Activated T-helper 17 cell treated with anti-CD3 and anti-CD28 coated beads, Interleukin-2, amount 50 U/mL, for 72 hours (primary cell): ENCODE measurements around the gene OR2V2. TPM values are rescaled to one million over a fixed set of nuclear protein-coding genes. Genes with fewer than 3 reads are reported as not detected.
A peak's percentile ranks its signal among the peaks of the same experiment; 100 is the strongest.

ENCODE experiments used
- ATAC-seq: fragments of 150-1000 bp; cut with Tn5 transposase; replicated peaks from 2 replicates; pipeline ENCODE4 v1.10.0; 2021; ENCODE audit warnings: mild to moderate bottlenecking, moderate library complexity
- H3K27ac Mint-ChIP-seq: one replicate; pipeline ENCODE4 v1.8.0; 2022; ENCODE audit warnings: mixed read lengths
- H3K27me3 Mint-ChIP-seq: one replicate; pipeline ENCODE4 v1.8.0; 2022; ENCODE audit warnings: mixed read lengths
- H3K36me3 Mint-ChIP-seq: one replicate; pipeline ENCODE4 v1.8.0; 2022; ENCODE audit warnings: low read depth, mild to moderate bottlenecking, mixed read lengths
- H3K4me1 Mint-ChIP-seq: one replicate; pipeline ENCODE4 v1.8.0; 2022; ENCODE audit warnings: mixed read lengths
- H3K4me3 Mint-ChIP-seq: one replicate; pipeline ENCODE4 v1.8.0; 2022; ENCODE audit warnings: mild to moderate bottlenecking, mixed read lengths
- H3K9me3 Mint-ChIP-seq: one replicate; pipeline ENCODE4 v1.8.0; 2022; ENCODE audit warnings: mixed read lengths
- total RNA-seq, 2 donors: library from RNA; stranded (reverse); gene quantifications; one replicate each; pipeline ENCODE4 v1.2.3, GENCODE V29; 2022

OR2V2 gene
- total RNA-seq, 2 donors from 2014 or later = not detected

DNA sequence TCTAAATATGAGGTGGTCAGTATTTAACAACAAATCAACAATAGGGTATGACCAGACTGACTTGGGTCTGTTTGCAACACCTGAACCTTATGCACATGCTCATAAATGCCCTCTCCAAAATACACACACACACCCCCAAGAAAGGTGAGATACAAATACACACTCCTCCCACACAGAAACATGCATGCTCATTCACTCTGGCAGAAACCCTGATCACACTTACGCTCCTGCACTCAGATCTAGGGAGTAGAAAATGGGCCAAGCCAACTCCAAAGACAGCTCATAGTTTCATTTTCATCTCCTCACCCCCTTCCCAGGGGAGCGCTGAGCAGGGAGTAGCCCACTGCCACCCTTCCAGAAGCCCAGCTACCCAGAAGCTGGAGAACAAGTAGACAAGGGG is 46.3 kb downstream of the OR2V2 start:
- H3K4me3 Mint-ChIP-seq = peak overlapping the region; percentile 97
- H3K4me1 Mint-ChIP-seq = peaks cover 20% of the 10 kb centered on the region
- H3K27ac Mint-ChIP-seq = no peak overlapping the region
- no peaks in the 10 kb centered on the region for H3K27me3 Mint-ChIP-seq
- peaks cover under 1% of the 10 kb centered on the region for H3K9me3 Mint-ChIP-seq
- ATAC-seq = no peak
- peaks cover 41% of the 10 kb centered on the region for H3K36me3 Mint-ChIP-seq

GRCh38 chr5:181194489-181195248 is 47.3 kb downstream of the OR2V2 start:
- no peak for ATAC-seq
- no peak overlapping the region for H3K27ac Mint-ChIP-seq
- no peak overlapping the region for H3K4me3 Mint-ChIP-seq

DNA sequence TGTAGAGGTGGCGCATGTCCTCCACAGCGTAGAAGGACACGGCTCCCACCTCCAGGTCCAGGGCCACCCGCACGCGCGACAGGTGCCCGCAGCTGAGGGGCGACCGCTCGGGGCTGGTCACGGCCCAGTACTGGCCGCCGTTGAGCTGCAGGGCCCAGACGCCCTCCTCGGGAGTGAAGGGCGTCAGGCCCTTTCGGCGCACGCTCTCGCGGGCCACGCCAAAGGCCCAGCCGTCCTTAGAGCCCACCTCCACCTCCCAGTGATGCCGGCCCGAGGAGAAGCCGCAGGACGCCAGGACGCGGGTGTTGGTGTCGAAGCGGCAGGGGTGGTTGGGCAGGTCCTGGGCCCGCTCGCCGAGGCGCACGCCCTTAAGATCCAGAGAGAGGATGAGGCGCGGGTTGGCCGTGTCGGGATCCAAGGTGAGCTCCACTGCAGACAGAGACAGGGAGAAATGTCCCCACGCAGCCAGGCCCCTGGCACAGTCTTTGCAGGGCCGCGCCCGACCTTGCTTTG is 47.9 kb downstream of the OR2V2 start:
- Mint-ChIP-seq H3K27me3 (no peaks in the 10 kb centered on the region), H3K27ac (no peak overlapping the region), H3K36me3 (peaks cover 24% of the 10 kb centered on the region), H3K4me3 (no peak overlapping the region), H3K4me1 (peaks cover 15% of the 10 kb centered on the region), H3K9me3 (no peaks in the 10 kb centered on the region)
- no peak for ATAC-seq

More at GRCh38 chr5:181194489-181195248, 47.3 kb downstream of the OR2V2 start:
- Mint-ChIP-seq H3K27me3 (no peaks in the 10 kb centered on the region), H3K36me3 (peaks cover 31% of the 10 kb centered on the region), H3K9me3 (no peaks in the 10 kb centered on the region), H3K4me1 (peaks cover 15% of the 10 kb centered on the region)

DNA sequence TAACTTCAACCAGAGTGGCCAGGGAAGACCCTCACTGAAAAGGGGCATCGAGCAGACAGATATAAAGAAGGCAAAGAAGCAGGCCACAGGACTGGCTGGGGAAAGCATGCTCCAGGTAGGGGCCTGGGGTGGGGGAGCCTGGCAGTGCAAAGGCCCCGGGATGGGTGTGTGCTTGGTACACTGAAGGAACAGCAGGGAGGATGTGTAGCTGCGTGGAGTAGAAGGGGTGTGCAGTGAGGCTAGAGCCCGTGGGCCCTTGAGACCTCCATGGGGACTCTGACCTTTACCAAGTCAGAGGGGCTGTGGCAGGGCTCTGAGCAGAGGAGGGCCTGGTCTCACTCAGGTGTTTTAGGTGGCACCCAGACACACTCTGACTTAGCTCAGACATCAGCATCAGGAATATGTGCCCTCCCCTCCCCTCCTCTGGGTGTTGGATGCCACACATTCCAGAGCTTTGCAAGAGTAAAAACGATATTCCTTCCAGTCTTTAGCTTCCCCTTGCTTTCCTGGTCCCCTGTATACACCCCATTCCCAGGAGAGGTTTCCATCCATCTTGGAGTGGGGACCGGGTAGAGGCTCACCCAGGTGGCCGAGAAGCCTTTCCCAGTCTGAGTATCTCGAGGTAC is 50.1 kb downstream of the OR2V2 start:
- ATAC-seq = no peak
- H3K27me3 Mint-ChIP-seq = no peaks in the 10 kb centered on the region
- no peak overlapping the region for H3K27ac Mint-ChIP-seq

GRCh38 chr5:181198106-181198685 is 50.8 kb downstream of the OR2V2 start:
- Mint-ChIP-seq H3K4me3 (no peak overlapping the region), H3K27me3 (no peaks in the 10 kb centered on the region), H3K9me3 (no peaks in the 10 kb centered on the region), H3K4me1 (no peaks in the 10 kb centered on the region), H3K27ac (no peak overlapping the region), H3K36me3 (no peaks in the 10 kb centered on the region)
- no peak for ATAC-seq

More for the DNA sequence above, 50.1 kb downstream of the OR2V2 start:
- no peaks in the 10 kb centered on the region for H3K9me3 Mint-ChIP-seq
- H3K4me1 Mint-ChIP-seq = peaks cover 6% of the 10 kb centered on the region
- peaks cover 4% of the 10 kb centered on the region for H3K36me3 Mint-ChIP-seq
- no peak overlapping the region for H3K4me3 Mint-ChIP-seq

GRCh38 chr5:181198905-181199519 is 51.6 kb downstream of the OR2V2 start:
- H3K4me1 Mint-ChIP-seq = no peaks in the 10 kb centered on the region
- H3K27me3 Mint-ChIP-seq = no peaks in the 10 kb centered on the region
- no peak overlapping the region for H3K4me3 Mint-ChIP-seq
- ATAC-seq = no peak
- H3K27ac Mint-ChIP-seq = no peak overlapping the region
- H3K9me3 Mint-ChIP-seq = no peaks in the 10 kb centered on the region
- H3K36me3 Mint-ChIP-seq = no peaks in the 10 kb centered on the region

DNA sequence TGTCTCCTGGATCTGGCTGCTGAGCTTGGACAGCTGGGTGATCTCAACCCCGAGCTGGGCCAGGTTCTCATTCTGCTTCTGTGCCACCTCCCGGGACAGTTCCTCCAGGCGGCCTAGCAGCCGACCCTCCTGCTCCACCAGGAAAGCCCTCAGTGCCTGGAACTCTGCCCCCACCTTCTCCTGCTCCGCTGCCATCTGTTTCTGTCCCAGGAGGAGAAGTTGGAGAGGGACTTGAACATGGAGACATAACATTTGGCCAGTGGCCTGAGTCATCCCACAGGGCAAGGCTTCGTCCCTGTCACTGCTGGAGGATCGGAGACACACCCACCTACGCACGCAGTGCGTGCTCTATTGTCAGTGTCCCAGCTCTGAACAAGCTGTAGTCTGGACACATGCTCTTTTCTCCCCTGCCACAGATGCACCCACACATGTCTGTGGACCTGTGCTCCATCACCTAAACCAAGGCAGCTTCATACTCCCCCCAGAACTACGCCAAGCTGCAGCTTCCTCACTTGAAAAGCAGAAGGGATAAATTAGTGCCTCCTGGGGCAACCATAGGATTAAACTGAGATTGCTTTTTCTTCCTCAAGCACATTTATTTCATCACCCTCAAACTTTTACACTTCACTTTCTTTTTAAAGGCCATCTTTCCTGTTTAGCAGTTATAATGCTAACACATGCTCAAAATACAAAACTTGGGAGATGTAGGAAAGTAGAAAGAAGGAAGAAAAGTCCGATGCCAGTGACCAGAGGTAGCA is 52.7 kb downstream of the OR2V2 start:
- Mint-ChIP-seq H3K36me3 (no peaks in the 10 kb centered on the region), H3K4me3 (no peak overlapping the region), H3K9me3 (no peaks in the 10 kb centered on the region), H3K4me1 (no peaks in the 10 kb centered on the region), H3K27ac (no peak overlapping the region), H3K27me3 (no peaks in the 10 kb centered on the region)
- no peak for ATAC-seq

DNA sequence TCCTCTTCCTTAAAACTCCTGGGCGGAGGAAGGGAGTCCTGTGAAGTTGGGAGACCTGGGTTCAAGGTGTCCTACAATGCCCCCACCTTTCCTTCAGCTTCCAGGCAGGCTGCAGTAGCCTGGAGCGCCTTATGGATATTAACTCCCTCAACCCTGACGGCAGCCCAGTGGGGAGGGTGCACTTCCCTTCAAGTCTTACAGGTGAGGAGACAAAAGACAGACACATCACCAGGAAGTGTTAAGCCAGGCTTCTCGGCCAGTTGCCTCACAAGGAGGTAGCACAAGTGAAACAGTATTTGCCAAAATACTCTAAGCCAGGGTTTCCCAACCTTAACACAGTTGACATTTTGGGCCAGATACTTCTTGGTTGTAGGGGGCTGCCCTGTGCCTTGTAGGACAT is 53.4 kb downstream of the OR2V2 start:
- Mint-ChIP-seq H3K9me3 (no peaks in the 10 kb centered on the region), H3K36me3 (peaks cover 2% of the 10 kb centered on the region), H3K27ac (no peak overlapping the region), H3K4me3 (no peak overlapping the region), H3K27me3 (peaks cover 2% of the 10 kb centered on the region), H3K4me1 (peaks cover 2% of the 10 kb centered on the region)
- ATAC-seq = no peak

- Mint-ChIP-seq H3K27ac (no peak overlapping the region), H3K4me3 (peak overlapping the region; percentile 87), H3K9me3 (no peaks in the 10 kb centered on the region), H3K27me3 (peaks cover 5% of the 10 kb centered on the region), H3K36me3 (peaks cover 25% of the 10 kb centered on the region), H3K4me1 (peaks cover 22% of the 10 kb centered on the region)
- ATAC-seq = no peak
Measured at GRCh38 chr5:181203093-181203711, 55.8 kb downstream of the OR2V2 start.

DNA sequence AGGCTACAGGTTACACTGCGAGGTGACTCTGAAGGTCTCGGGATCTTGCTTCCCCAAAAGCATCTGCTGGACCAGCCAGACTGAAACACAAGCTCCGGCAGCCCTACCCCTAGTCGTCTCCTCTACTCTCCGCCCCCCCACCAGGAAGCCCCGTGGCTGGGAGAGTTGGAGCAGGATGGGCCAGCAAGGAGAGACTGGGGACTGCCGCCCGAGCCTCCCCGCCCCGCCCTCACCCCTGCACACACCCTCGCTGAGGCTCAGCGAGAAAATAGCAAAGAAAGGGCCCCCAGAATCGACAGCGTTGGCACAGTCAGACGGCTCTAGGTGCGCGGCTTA is 56.4 kb downstream of the OR2V2 start:
- no peak for ATAC-seq
- Mint-ChIP-seq H3K4me3 (peak overlapping the region; percentile 87), H3K27ac (no peak overlapping the region), H3K4me1 (peaks cover 25% of the 10 kb centered on the region), H3K27me3 (peaks cover 5% of the 10 kb centered on the region), H3K36me3 (peaks cover 26% of the 10 kb centered on the region), H3K9me3 (no peaks in the 10 kb centered on the region)

DNA sequence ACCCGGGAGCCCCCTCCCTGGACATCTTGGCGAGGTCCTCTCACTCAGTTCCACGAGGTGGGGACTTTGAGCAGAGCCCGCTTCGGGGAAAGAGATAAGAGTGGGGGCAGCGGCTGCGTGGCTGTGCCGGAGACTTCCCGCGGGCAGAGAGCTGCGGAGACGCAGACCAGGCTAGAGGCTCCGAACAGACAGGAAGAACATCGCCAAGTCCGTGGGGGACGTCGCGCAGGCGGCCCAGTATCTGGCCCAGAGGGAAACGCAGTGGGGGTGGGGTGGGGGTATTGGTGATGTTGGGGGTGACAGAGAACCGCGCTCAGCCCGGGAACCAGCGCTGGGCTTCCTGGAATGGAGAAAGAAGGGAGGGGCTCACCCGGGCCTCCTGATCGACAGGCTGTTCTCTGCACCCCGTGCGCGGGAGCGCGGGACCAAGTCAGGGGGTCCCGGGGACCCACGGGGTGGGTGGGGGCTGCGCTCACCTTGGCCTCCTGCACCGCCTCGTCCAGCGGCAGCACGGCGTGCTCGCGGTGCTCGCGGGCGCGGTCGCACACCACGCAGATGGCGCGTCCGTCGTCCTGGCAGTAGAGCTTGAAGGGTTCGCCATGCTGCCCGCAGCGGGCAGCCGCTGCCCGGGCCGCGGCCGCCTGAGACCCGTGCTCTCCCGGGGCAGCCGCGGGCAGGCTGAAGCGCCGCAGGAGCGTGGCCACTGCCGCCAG is 56.9 kb downstream of the OR2V2 start:
- no peak overlapping the region for H3K27ac Mint-ChIP-seq
- H3K27me3 Mint-ChIP-seq = peaks cover 5% of the 10 kb centered on the region
- H3K36me3 Mint-ChIP-seq = peaks cover 26% of the 10 kb centered on the region

GRCh38 chr5:181204826-181205760 is 57.7 kb downstream of the OR2V2 start, which contains the start of gene TRIM7:
Gene TRIM7 (minus strand): TSS chr5:181205196. CDS start chr5:181205110, 86 bp downstream.
- peaks cover 25% of the 10 kb centered on the region for H3K4me1 Mint-ChIP-seq
- peak within 1 kb of the TSS; percentile 87 for H3K4me3 Mint-ChIP-seq
- peak; percentile 6 for ATAC-seq

More for the DNA sequence above, 56.9 kb downstream of the OR2V2 start:
- ATAC-seq = no peak
- Mint-ChIP-seq H3K4me3 (peak overlapping the region; percentile 87), H3K4me1 (peaks cover 25% of the 10 kb centered on the region), H3K9me3 (no peaks in the 10 kb centered on the region)

More at GRCh38 chr5:181204826-181205760, 57.7 kb downstream of the OR2V2 start, which contains the start of gene TRIM7:
- H3K36me3 Mint-ChIP-seq = peaks cover 26% of the 10 kb centered on the region
- H3K27ac Mint-ChIP-seq = peak within 1 kb of the TSS; percentile 100
- H3K9me3 Mint-ChIP-seq = no peaks in the 10 kb centered on the region
- H3K27me3 Mint-ChIP-seq = peaks cover 5% of the 10 kb centered on the region
